GM13977 (cell line): Measurements from ENCODE around the gene UBE3D.
"Not testable (repeated sequence)": the region's sequence is repeated elsewhere in the genome, so short reads cannot be mapped to it uniquely, and the experiment has no call there.

Experiments
- DNase-seq: peaks from one replicate; pipeline ENCODE4 v3.0.0; 2012; ENCODE audit warnings: low spot score
- in situ Hi-C: fragments of 300-500 bp; cut with MboI; formaldehyde crosslinking; loops from one replicate; pipeline ENCODE4 v1.12.0; 2022; ENCODE audit warnings: low sequenced_read_pairs, low pct_unique_long_range_greater_than_20kb, mixed read lengths, inconsistent platforms; ENCODE audit not compliant: unreplicated experiment
- TF ChIP-seq, protein P1 (sequence below): IDR thresholded peaks from 2 replicates; pipeline ENCODE4 v1.5.1; 2012; ENCODE audit warnings: mild to moderate bottlenecking, control low read depth; ENCODE audit not compliant: insufficient read depth; ENCODE audit errors: extremely low read depth, missing control alignments

UBE3D gene

GRCh38 chr6:82863781-82864180 is 201.9 kb downstream of the UBE3D start:
- no peak for DNase-seq
- TF ChIP-seq, protein P1, sequence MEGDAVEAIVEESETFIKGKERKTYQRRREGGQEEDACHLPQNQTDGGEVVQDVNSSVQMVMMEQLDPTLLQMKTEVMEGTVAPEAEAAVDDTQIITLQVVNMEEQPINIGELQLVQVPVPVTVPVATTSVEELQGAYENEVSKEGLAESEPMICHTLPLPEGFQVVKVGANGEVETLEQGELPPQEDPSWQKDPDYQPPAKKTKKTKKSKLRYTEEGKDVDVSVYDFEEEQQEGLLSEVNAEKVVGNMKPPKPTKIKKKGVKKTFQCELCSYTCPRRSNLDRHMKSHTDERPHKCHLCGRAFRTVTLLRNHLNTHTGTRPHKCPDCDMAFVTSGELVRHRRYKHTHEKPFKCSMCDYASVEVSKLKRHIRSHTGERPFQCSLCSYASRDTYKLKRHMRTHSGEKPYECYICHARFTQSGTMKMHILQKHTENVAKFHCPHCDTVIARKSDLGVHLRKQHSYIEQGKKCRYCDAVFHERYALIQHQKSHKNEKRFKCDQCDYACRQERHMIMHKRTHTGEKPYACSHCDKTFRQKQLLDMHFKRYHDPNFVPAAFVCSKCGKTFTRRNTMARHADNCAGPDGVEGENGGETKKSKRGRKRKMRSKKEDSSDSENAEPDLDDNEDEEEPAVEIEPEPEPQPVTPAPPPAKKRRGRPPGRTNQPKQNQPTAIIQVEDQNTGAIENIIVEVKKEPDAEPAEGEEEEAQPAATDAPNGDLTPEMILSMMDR: no peak
- in situ Hi-C loops: no loop called here

- in situ Hi-C loops: no loop called here
- TF ChIP-seq, protein P1: no peak
- DNase-seq: no peak
These were observed 203.1 kb downstream of the UBE3D start for GRCh38 chr6:82862543-82862942.

GRCh38 chr6:82861121-82861520 is 204.5 kb downstream of the UBE3D start:
- DNase-seq: no peak
- in situ Hi-C loops: no loop called here
- TF ChIP-seq, protein P1: no peak

- in situ Hi-C loops: not testable (repeated sequence)
These were observed 209.6 kb downstream of the UBE3D start for GRCh38 chr6:82856077-82856476.

DNA sequence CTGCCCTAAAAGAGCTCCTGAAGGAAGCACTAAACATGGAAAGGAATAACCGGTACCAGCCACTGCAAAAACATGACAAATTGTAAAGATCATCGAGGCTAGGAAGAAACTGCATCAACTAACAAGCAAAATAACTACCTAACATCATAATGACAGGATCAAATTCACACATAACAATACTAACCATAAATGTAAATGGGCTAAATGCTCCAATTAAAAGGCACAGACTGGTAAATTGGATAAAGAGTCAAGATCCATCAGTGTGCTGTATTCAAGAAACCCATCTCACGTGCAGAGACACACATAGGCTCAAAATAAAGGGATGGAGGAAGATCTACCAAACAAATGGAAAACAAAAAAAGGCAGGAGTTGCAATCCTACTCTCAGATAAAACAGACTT is 212.7 kb downstream of the UBE3D start:
- in situ Hi-C loops, DNase-seq: not testable (repeated sequence)

More at GRCh38 chr6:82856077-82856476, 209.6 kb downstream of the UBE3D start:
- not testable (repeated sequence) for DNase-seq

DNA sequence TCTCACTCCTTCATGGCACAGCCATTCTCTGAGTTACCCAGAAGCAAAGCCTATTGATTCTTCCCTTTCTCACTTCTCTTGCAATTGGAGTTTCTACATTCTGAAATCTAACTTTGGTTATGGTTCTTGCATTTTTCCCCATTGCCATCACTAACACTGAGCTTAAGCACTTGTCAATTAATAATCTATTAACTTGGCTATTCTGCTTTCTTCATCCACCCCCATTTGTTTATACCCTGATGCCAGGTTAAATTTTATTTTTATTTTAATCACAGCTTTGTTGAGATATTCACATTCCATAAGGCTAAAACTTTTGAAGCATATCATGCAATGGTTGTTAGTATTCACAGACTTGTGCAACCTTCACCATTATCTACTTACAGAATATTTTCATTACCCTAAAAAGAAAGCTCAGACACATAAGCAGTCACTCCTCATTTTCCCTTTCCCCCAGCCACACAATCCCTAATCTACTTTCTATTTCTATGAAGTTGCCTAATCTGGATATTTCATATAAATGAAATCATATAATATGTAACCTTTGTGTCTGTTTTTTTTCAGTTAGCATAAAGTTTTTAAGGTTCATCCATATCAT is 222.3 kb downstream of the UBE3D start:
- in situ Hi-C loops: no loop called here
- TF ChIP-seq, protein P1: no peak
- no peak for DNase-seq

GRCh38 chr6:82842721-82843120 is 222.9 kb downstream of the UBE3D start:
- no peak for DNase-seq
- TF ChIP-seq, protein P1: no peak
- in situ Hi-C loops: no loop called here
